H1 (cell line): Measurements from ENCODE around the gene NOS1AP. TPM values are rescaled to one million over a fixed set of nuclear protein-coding genes. Genes with fewer than 3 reads are reported as not detected.
"Not testable (repeated sequence)": the region's sequence is repeated elsewhere in the genome, so short reads cannot be mapped to it uniquely, and the experiment has no call there.

Experiments used
- CTCF ChIA-PET: fragments of 300-600 bp; sonication (Branson Sonifier 250); formaldehyde crosslinking; loops from one replicate; lab custom pipeline; 2021; ENCODE audit not compliant: partially characterized antibody; lab: Charles Lee
- POLR2A ChIA-PET: fragments of 300-600 bp; sonication (Branson Sonifier 250); formaldehyde crosslinking; loops from one replicate; lab custom pipeline; 2021; ENCODE audit warnings: inconsistent platforms; ENCODE audit not compliant: partially characterized antibody; lab: Charles Lee
- DNase-seq, 2 experiments: peaks; one replicate each; pipeline versions ENCODE4 v3.0.0 to v3.0.0-alpha.2; 2010 to 2022; ENCODE audit warnings: low spot score in 2 of 2, low read depth in 1 of 2, mixed read lengths in 1 of 2
- FAIRE-seq: peaks from 2 replicates; lab custom pipeline; 2011; peaks lifted over from hg19 to GRCh38; lab: Jason Lieb, UNC
- H2AFZ ChIP-seq: 2 replicates; pipeline ENCODE4 v1.8.1; 2012; ENCODE audit warnings: low read length, inconsistent platforms
- H2AK5ac ChIP-seq: 2 replicates; pipeline ENCODE4 v1.6.1; 2013; ENCODE audit warnings: low read depth, low read length
- H2BK120ac ChIP-seq: replicated peaks from 2 replicates; pipeline ENCODE3; 2013; ENCODE audit warnings: low read depth, low read length, inconsistent platforms
- H2BK12ac ChIP-seq: 2 replicates; pipeline ENCODE4 v1.6.1; 2013; ENCODE audit warnings: low read depth, low read length
- H2BK15ac ChIP-seq: 2 replicates; pipeline ENCODE4 v1.6.1; 2013; ENCODE audit warnings: low read length
- H2BK20ac ChIP-seq: 2 replicates; pipeline ENCODE4 v1.6.1; 2013; ENCODE audit warnings: low read length
- H2BK5ac ChIP-seq: 2 replicates; pipeline ENCODE4 v1.6.1; 2013; ENCODE audit warnings: low read depth, low read length
- H3K14ac ChIP-seq: 2 replicates; pipeline ENCODE4 v1.6.1; 2013; ENCODE audit warnings: inconsistent platforms; ENCODE audit not compliant: insufficient read length
- H3K18ac ChIP-seq: 2 replicates; pipeline ENCODE4 v1.6.1; 2013; ENCODE audit warnings: low read length; ENCODE audit errors: extremely low read depth
- H3K23ac ChIP-seq: 2 replicates; pipeline ENCODE4 v1.6.1; 2013; ENCODE audit warnings: inconsistent platforms; ENCODE audit not compliant: insufficient read length
- H3K23me2 ChIP-seq: 2 replicates; pipeline ENCODE4 v1.6.1; 2013; ENCODE audit warnings: low read depth, low read length
- H3K27ac ChIP-seq: 2 replicates; pipeline ENCODE4 v1.6.1; 2011; ENCODE audit warnings: low read depth, low read length, inconsistent platforms
- H3K27me3 ChIP-seq, 4 experiments: replicated peaks in 1 of 4; 1 replicate in 1 of 4; 2 replicates in 3 of 4; pipeline versions ENCODE4 v1.6.1 to v1.8.1; 2011 to 2013; ENCODE audit warnings: low read length in 3 of 4, mild to moderate bottlenecking in 3 of 4, inconsistent platforms in 2 of 4, mixed read lengths in 2 of 4, moderate library complexity in 1 of 4; ENCODE audit not compliant: control insufficient read depth in 3 of 4, insufficient read depth in 3 of 4; ENCODE audit errors: extremely low read depth in 1 of 4
- H3K36me3 ChIP-seq, 4 experiments: 2 replicates each; pipeline versions ENCODE4 v1.6.1 to v1.8.1; 2011 to 2013; ENCODE audit warnings: mild to moderate bottlenecking in 4 of 4, low read length in 3 of 4, moderate library complexity in 2 of 4, control low read depth in 1 of 4, inconsistent platforms in 1 of 4; ENCODE audit not compliant: insufficient read depth in 4 of 4, control insufficient read depth in 2 of 4
- H3K4ac ChIP-seq: replicated peaks from 2 replicates; pipeline ENCODE3; 2013; ENCODE audit warnings: low read length, low read depth, mixed read lengths, inconsistent platforms; ENCODE audit not compliant: insufficient read length
- H3K4me1 ChIP-seq, 4 experiments: replicated peaks in 1 of 4; 1 replicate in 1 of 4; 2 replicates in 3 of 4; pipeline versions ENCODE4 v1.6.1 to v1.8.1; 2011 to 2013; ENCODE audit warnings: low read length in 3 of 4, inconsistent platforms in 2 of 4, mixed read lengths in 1 of 4; ENCODE audit not compliant: insufficient read depth in 4 of 4, control insufficient read depth in 3 of 4
- H3K4me2 ChIP-seq, 2 experiments: 2 replicates each; pipeline versions ENCODE4 v1.6.1 to v1.8.1; 2011 to 2013; ENCODE audit warnings: low read depth in 2 of 2, low read length in 2 of 2, control low read depth in 1 of 2, inconsistent platforms in 1 of 2, mild to moderate bottlenecking in 1 of 2; ENCODE audit not compliant: insufficient read depth in 1 of 2
- H3K4me3 ChIP-seq, 4 experiments: fragments of 200-600, 300-600 bp in 1 of 4; sonication (generic), shearing (Covaris generic), sonication (Bioruptor Twin) in 1 of 4; 2 replicates each; pipeline versions ENCODE4 v1.5.1 to v1.8.1; 2011 to 2016; ENCODE audit warnings: low read length in 4 of 4, low read depth in 3 of 4, control low read depth in 2 of 4, inconsistent platforms in 2 of 4, mild to moderate bottlenecking in 2 of 4, mixed read lengths in 1 of 4, moderate library complexity in 1 of 4; ENCODE audit not compliant: insufficient read depth in 2 of 4; ENCODE audit errors: extremely low read depth in 1 of 4
- H3K56ac ChIP-seq: replicated peaks from 2 replicates; pipeline ENCODE3; 2013; ENCODE audit warnings: low read depth, mild to moderate bottlenecking, mixed read lengths, low read length, inconsistent platforms; ENCODE audit not compliant: insufficient read length
- H3K79me1 ChIP-seq: 2 replicates; pipeline ENCODE4 v1.6.1; 2013; ENCODE audit warnings: low read depth, low read length, control low read depth
- H3K79me2 ChIP-seq, 2 experiments: 2 replicates each; pipeline versions ENCODE4 v1.6.1 to v1.8.1; 2012 to 2013; ENCODE audit warnings: low read length in 2 of 2, mild to moderate bottlenecking in 2 of 2, inconsistent platforms in 1 of 2; ENCODE audit not compliant: insufficient read depth in 2 of 2, control insufficient read depth in 1 of 2
- H3K9ac ChIP-seq, 4 experiments: replicated peaks in 1 of 4; 1 replicate in 1 of 4; 2 replicates in 3 of 4; pipeline versions ENCODE4 v1.6.1 to v1.8.1; 2011 to 2013; ENCODE audit warnings: low read depth in 3 of 4, low read length in 3 of 4, control low read depth in 2 of 4, mild to moderate bottlenecking in 2 of 4, moderate library complexity in 2 of 4, inconsistent platforms in 1 of 4; ENCODE audit errors: extremely low read depth in 1 of 4
- H3K9me3 ChIP-seq, 2 experiments: 2 replicates each; pipeline versions ENCODE4 v1.6.1 to v1.8.1; 2012 to 2013; ENCODE audit warnings: mild to moderate bottlenecking in 2 of 2, moderate library complexity in 2 of 2, control low read depth in 1 of 2, inconsistent platforms in 1 of 2, low read depth in 1 of 2, low read length in 1 of 2, mixed read lengths in 1 of 2; ENCODE audit not compliant: insufficient read depth in 2 of 2
- H4K20me1 ChIP-seq, 2 experiments: replicated peaks in 1 of 2; 2 replicates each; pipeline versions ENCODE3 to v1.8.1; 2011 to 2013; ENCODE audit warnings: inconsistent platforms in 2 of 2, low read length in 2 of 2, mild to moderate bottlenecking in 1 of 2; ENCODE audit not compliant: insufficient read depth in 2 of 2, control insufficient read depth in 1 of 2
- H4K5ac ChIP-seq: 2 replicates; pipeline ENCODE4 v1.6.1; 2013; ENCODE audit warnings: low read length, low read depth, mixed read lengths, inconsistent platforms; ENCODE audit not compliant: insufficient read length
- H4K8ac ChIP-seq: 2 replicates; pipeline ENCODE4 v1.8.0; 2013; ENCODE audit warnings: mild to moderate bottlenecking, moderate library complexity, low read length, inconsistent platforms; ENCODE audit not compliant: insufficient read depth; ENCODE audit errors: extremely low read depth
- H4K91ac ChIP-seq: replicated peaks from 2 replicates; pipeline ENCODE3; 2013; ENCODE audit warnings: low read length, mixed read lengths, inconsistent platforms; ENCODE audit not compliant: insufficient read length
- WGBS, 2 experiments: shearing (Covaris generic) in 1 of 2; methylation state at CpG; one replicate each; pipeline versions ENCODE4 v1.1.6 to v1.1.7; 2013 to 2015; ENCODE audit warnings: low lambda C conversion rate in 2 of 2, mixed read lengths in 2 of 2, inconsistent platforms in 1 of 2, low coverage in 1 of 2, missing lambda C conversion rate in 1 of 2; ENCODE audit not compliant: insufficient replicate concordance in 2 of 2, insufficient coverage in 1 of 2, insufficient read length in 1 of 2; ENCODE audit errors: extremely low coverage in 1 of 2, missing lambda C conversion rate in 1 of 2; 5-methylcytosine and 5-hydroxymethylcytosine counted together
- polyA plus RNA-seq, 7 experiments: library from polyadenylated mRNA; depleted of rRNA in 3 of 7; stranded (reverse) in 5 of 7; unstranded in 2 of 7; fragments of >200 nt in 5 of 7; fragments of 200-250 nt in 2 of 7; gene quantifications; 1 replicate in 5 of 7; 2 replicates in 1 of 7; 4 replicates in 1 of 7; pipeline versions ENCODE4 v1.2.1 to v1.2.3, GENCODE V29; 2011 to 2013; ENCODE audit warnings: missing spikeins in 2 of 7, mixed read lengths in 2 of 7
- total RNA-seq: library from RNA; stranded (reverse); fragmentation: NEBNext Ultra II Directional; extraction: Animal tissue kit (Norgen Biotek cat#: 25700); gene quantifications from 2 replicates; pipeline ENCODE4 v1.2.1, GENCODE V29; 2021

Gene NOS1AP
- total and polyA plus RNA-seq, 2 of the 8 experiments (the other 6 are each of a cell fraction or from before 2014, with no cell fraction given): 2.4 to 12.1 TPM

DNA sequence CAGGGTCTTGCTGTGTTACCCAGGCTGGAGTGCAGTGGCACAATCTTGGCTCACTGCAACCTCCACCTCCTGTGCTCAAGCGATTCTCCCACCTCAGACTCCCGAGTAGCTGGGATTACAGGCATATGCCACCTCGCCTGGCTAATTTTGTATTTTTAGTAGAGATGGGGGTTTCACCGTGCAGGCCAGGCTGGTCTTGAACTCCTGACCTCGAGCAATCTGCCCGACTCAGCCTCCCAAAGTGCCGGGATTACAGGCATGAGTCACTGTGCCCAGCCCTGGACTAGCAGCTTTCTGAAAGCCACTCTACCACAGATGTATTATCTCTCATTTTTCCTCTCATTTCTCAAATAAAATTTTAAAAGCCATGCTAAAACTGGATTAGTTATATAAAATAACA is 349.1 kb downstream of the NOS1AP start:
- not testable (repeated sequence) for H3K4me3 ChIP-seq, H4K91ac ChIP-seq, H3K9ac ChIP-seq, H3K79me1 ChIP-seq, DNase-seq, H2AFZ ChIP-seq, H4K8ac ChIP-seq, H2BK15ac ChIP-seq, H3K4me1 ChIP-seq, H2AK5ac ChIP-seq, H3K18ac ChIP-seq, H3K23me2 ChIP-seq, H3K27me3 ChIP-seq, H3K36me3 ChIP-seq, H2BK12ac ChIP-seq, H3K4ac ChIP-seq, H4K20me1 ChIP-seq, H3K27ac ChIP-seq, H4K5ac ChIP-seq, H2BK5ac ChIP-seq, H2BK120ac ChIP-seq, H3K56ac ChIP-seq, H3K9me3 ChIP-seq, H3K4me2 ChIP-seq, H3K79me2 ChIP-seq, H3K14ac ChIP-seq, H3K23ac ChIP-seq, FAIRE-seq, H2BK20ac ChIP-seq
- WGBS, 2 experiments: 94% methylated on average over 7 of the region's 7 CpGs; no CpG with 5 or more reads in 1 of the 2 experiments
- POLR2A ChIA-PET: interaction anchor here (1.6 kb wide), 1 partner anchor 20 kb away, joined by 5 read pairs; no protein-coding TSS in a partner anchor
- CTCF ChIA-PET: interaction anchor here (0.6 to 1.7 kb wide), 7 partner anchors 15 to 374 kb away, joined by 3 to 4 read pairs (median 3); no protein-coding TSS in a partner anchor

DNA sequence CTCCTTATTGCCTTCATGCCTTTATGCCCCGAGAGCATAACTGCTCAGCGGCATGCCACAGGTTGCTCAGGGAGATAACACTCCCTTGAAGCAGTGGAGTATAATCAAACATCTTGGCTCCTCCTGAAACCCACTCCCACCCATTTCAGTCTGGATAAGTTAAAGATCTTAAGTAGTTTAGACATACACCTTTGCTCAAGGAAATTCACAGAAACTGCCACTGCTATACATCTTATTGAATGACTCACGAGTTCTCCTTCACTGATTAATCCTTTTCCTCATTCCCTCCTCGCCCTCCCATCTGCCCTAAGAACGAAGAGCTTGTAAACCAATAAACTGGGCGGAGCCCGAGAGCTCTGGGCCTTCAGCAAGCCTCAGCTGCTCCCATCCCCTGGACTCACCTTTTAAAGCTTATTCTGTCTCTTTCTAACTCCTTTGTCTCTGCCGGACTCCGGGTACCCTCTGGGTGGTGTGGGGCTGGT is 350.0 kb downstream of the NOS1AP start:
- WGBS, 2 experiments: 79% methylated on average over 9 of the region's 9 CpGs; no CpG with 5 or more reads in 1 of the 2 experiments
- H2BK120ac ChIP-seq, H3K27ac ChIP-seq, H3K9me3 ChIP-seq, H3K4me1 ChIP-seq, H3K4me2 ChIP-seq, H3K36me3 ChIP-seq, H4K5ac ChIP-seq, H3K27me3 ChIP-seq, H2BK20ac ChIP-seq, H3K56ac ChIP-seq, H2BK5ac ChIP-seq, H3K4me3 ChIP-seq, H2BK15ac ChIP-seq, FAIRE-seq, H3K79me2 ChIP-seq, H2AK5ac ChIP-seq, DNase-seq, H3K9ac ChIP-seq, H3K4ac ChIP-seq, H3K18ac ChIP-seq, H4K8ac ChIP-seq, H3K14ac ChIP-seq, H3K23ac ChIP-seq, H3K79me1 ChIP-seq, H4K20me1 ChIP-seq, H2BK12ac ChIP-seq, H2AFZ ChIP-seq, POLR2A ChIA-PET, H4K91ac ChIP-seq, H3K23me2 ChIP-seq: not testable (repeated sequence)
- CTCF ChIA-PET: interaction anchor here (0.6 to 1.4 kb wide), 2 partner anchors 28 to 375 kb away, joined by 3 to 4 read pairs; no protein-coding TSS in a partner anchor
